ENCODE results near the gene CADPS.

Gene CADPS

GRCh38 chr3:62521464-62522105 is 353.6 kb downstream of the CADPS start:
- H3K9me3 Mint-ChIP-seq, result peaks cover 5% of the 10 kb centered on the region
- no peaks in the 10 kb centered on the region for H3K4me1 Mint-ChIP-seq

GRCh38 chr3:62503516-62503915 is 371.7 kb downstream of the CADPS start:
- no peaks in the 10 kb centered on the region for H3K9me3 Mint-ChIP-seq
- no peak overlapping the region for H3K27ac Mint-ChIP-seq
- no peak for ATAC-seq (ENCODE audit: low read depth)

More at GRCh38 chr3:62521464-62522105, 353.6 kb downstream of the CADPS start:
- Mint-ChIP-seq H3K27ac (no peak overlapping the region), H3K27me3 (no peaks in the 10 kb centered on the region), H3K4me3 (no peak overlapping the region), H3K36me3 (no peaks in the 10 kb centered on the region)
- no peak for ATAC-seq (ENCODE audit: low read depth)
- no peak for DNase-seq (ENCODE audit: low spot score in 2 of 2)

GRCh38 chr3:62502315-62503300 is 372.6 kb downstream of the CADPS start:
- Mint-ChIP-seq H3K27me3 (no peaks in the 10 kb centered on the region), H3K4me3 (no peak overlapping the region), H3K36me3 (no peaks in the 10 kb centered on the region), H3K27ac (no peak overlapping the region), H3K4me1 (peaks cover 4% of the 10 kb centered on the region), H3K9me3 (peaks cover under 1% of the 10 kb centered on the region)
- no peak for DNase-seq (ENCODE audit: low spot score in 2 of 2)
- ATAC-seq (ENCODE audit: low read depth), result no peak

More at GRCh38 chr3:62503516-62503915, 371.7 kb downstream of the CADPS start:
- no peaks in the 10 kb centered on the region for H3K27me3 Mint-ChIP-seq
- DNase-seq (ENCODE audit: low spot score in 2 of 2), result no peak
- H3K36me3 Mint-ChIP-seq, result no peaks in the 10 kb centered on the region
- peaks cover 4% of the 10 kb centered on the region for H3K4me1 Mint-ChIP-seq
- H3K4me3 Mint-ChIP-seq, result no peak overlapping the region

- Mint-ChIP-seq H3K27me3 (no peaks in the 10 kb centered on the region), H3K4me1 (peaks cover 4% of the 10 kb centered on the region), H3K9me3 (peaks cover 1% of the 10 kb centered on the region), H3K36me3 (no peaks in the 10 kb centered on the region), H3K4me3 (no peak overlapping the region), H3K27ac (no peak overlapping the region)
- DNase-seq (ENCODE audit: low spot score in 2 of 2) (no peak), ATAC-seq (ENCODE audit: low read depth) (no peak)
Observed at GRCh38 chr3:62501289-62501668, 373.9 kb downstream of the CADPS start.

GRCh38 chr3:62500556-62501288 is 374.5 kb downstream of the CADPS start:
- no peak overlapping the region for H3K27ac Mint-ChIP-seq
- H3K27me3 Mint-ChIP-seq, result no peaks in the 10 kb centered on the region
- no peaks in the 10 kb centered on the region for H3K36me3 Mint-ChIP-seq
- DNase-seq (ENCODE audit: low spot score in 2 of 2) (no peak), ATAC-seq (ENCODE audit: low read depth) (no peak)
- no peak overlapping the region for H3K4me3 Mint-ChIP-seq
- peaks cover 1% of the 10 kb centered on the region for H3K9me3 Mint-ChIP-seq
- peaks cover 4% of the 10 kb centered on the region for H3K4me1 Mint-ChIP-seq

GRCh38 chr3:62497156-62497555 is 378.1 kb downstream of the CADPS start:
- H3K4me3 Mint-ChIP-seq, result no peak overlapping the region
- H3K9me3 Mint-ChIP-seq, result peaks cover 1% of the 10 kb centered on the region
- no peaks in the 10 kb centered on the region for H3K27me3 Mint-ChIP-seq
- H3K36me3 Mint-ChIP-seq, result no peaks in the 10 kb centered on the region
- DNase-seq (ENCODE audit: low spot score in 2 of 2) (no peak), ATAC-seq (ENCODE audit: low read depth) (no peak)
- no peaks in the 10 kb centered on the region for H3K4me1 Mint-ChIP-seq
- no peak overlapping the region for H3K27ac Mint-ChIP-seq

- no peak overlapping the region for H3K27ac Mint-ChIP-seq
- H3K27me3 Mint-ChIP-seq, result no peaks in the 10 kb centered on the region
- no peak for ATAC-seq (ENCODE audit: low read depth)
Observed at GRCh38 chr3:62496503-62496902, 378.7 kb downstream of the CADPS start.

GRCh38 chr3:62493109-62493801 is 382.0 kb downstream of the CADPS start:
- H3K9me3 Mint-ChIP-seq, result peaks cover 1% of the 10 kb centered on the region
- no peaks in the 10 kb centered on the region for H3K27me3 Mint-ChIP-seq
- no peak overlapping the region for H3K27ac Mint-ChIP-seq
- no peaks in the 10 kb centered on the region for H3K4me1 Mint-ChIP-seq
- ATAC-seq (ENCODE audit: low read depth), result no peak
- DNase-seq (ENCODE audit: low spot score in 2 of 2), result no peak
- no peaks in the 10 kb centered on the region for H3K36me3 Mint-ChIP-seq
- no peak overlapping the region for H3K4me3 Mint-ChIP-seq

More at GRCh38 chr3:62496503-62496902, 378.7 kb downstream of the CADPS start:
- DNase-seq (ENCODE audit: low spot score in 2 of 2), result no peak
- H3K4me1 Mint-ChIP-seq, result no peaks in the 10 kb centered on the region
- no peak overlapping the region for H3K4me3 Mint-ChIP-seq
- no peaks in the 10 kb centered on the region for H3K36me3 Mint-ChIP-seq
- H3K9me3 Mint-ChIP-seq, result peaks cover 1% of the 10 kb centered on the region

- H3K27me3 Mint-ChIP-seq, result peaks cover 2% of the 10 kb centered on the region
- no peak overlapping the region for H3K4me3 Mint-ChIP-seq
- no peaks in the 10 kb centered on the region for H3K36me3 Mint-ChIP-seq
- H3K4me1 Mint-ChIP-seq, result no peaks in the 10 kb centered on the region
- ATAC-seq (ENCODE audit: low read depth) (no peak), DNase-seq (ENCODE audit: low spot score in 2 of 2) (no peak)
- H3K9me3 Mint-ChIP-seq, result no peaks in the 10 kb centered on the region
- H3K27ac Mint-ChIP-seq, result no peak overlapping the region
Observed at GRCh38 chr3:62482961-62483360, 392.3 kb downstream of the CADPS start.

- Mint-ChIP-seq H3K27me3 (peaks cover 2% of the 10 kb centered on the region), H3K4me1 (no peaks in the 10 kb centered on the region), H3K4me3 (no peak overlapping the region), H3K27ac (no peak overlapping the region), H3K9me3 (no peaks in the 10 kb centered on the region), H3K36me3 (no peaks in the 10 kb centered on the region)
- ATAC-seq (ENCODE audit: low read depth) (no peak), DNase-seq (ENCODE audit: low spot score in 2 of 2) (no peak)
Observed at GRCh38 chr3:62481962-62482361, 393.3 kb downstream of the CADPS start.

GRCh38 chr3:62480056-62480455 is 395.2 kb downstream of the CADPS start:
- ATAC-seq (ENCODE audit: low read depth), result no peak
- H3K36me3 Mint-ChIP-seq, result no peaks in the 10 kb centered on the region
- no peaks in the 10 kb centered on the region for H3K4me1 Mint-ChIP-seq
- no peaks in the 10 kb centered on the region for H3K9me3 Mint-ChIP-seq
- no peak overlapping the region for H3K4me3 Mint-ChIP-seq
- no peak for DNase-seq (ENCODE audit: low spot score in 2 of 2)
- no peak overlapping the region for H3K27ac Mint-ChIP-seq
- no peaks in the 10 kb centered on the region for H3K27me3 Mint-ChIP-seq

GRCh38 chr3:62479326-62479725 is 395.9 kb downstream of the CADPS start:
- no peaks in the 10 kb centered on the region for H3K4me1 Mint-ChIP-seq
- no peak overlapping the region for H3K27ac Mint-ChIP-seq
- no peak for ATAC-seq (ENCODE audit: low read depth)
- no peaks in the 10 kb centered on the region for H3K27me3 Mint-ChIP-seq
- DNase-seq (ENCODE audit: low spot score in 2 of 2), result no peak
- H3K9me3 Mint-ChIP-seq, result no peaks in the 10 kb centered on the region
- H3K4me3 Mint-ChIP-seq, result no peak overlapping the region
- no peaks in the 10 kb centered on the region for H3K36me3 Mint-ChIP-seq

GRCh38 chr3:62475306-62475705 is 399.9 kb downstream of the CADPS start:
- Mint-ChIP-seq H3K27me3 (no peaks in the 10 kb centered on the region), H3K4me1 (no peaks in the 10 kb centered on the region), H3K9me3 (no peaks in the 10 kb centered on the region), H3K4me3 (no peak overlapping the region), H3K36me3 (no peaks in the 10 kb centered on the region), H3K27ac (no peak overlapping the region)
- ATAC-seq (ENCODE audit: low read depth) (no peak), DNase-seq (ENCODE audit: low spot score in 2 of 2) (no peak)

Data from memory B cell (primary cell).